ENCODE results near the gene HBS1L.

Gene HBS1L

DNA sequence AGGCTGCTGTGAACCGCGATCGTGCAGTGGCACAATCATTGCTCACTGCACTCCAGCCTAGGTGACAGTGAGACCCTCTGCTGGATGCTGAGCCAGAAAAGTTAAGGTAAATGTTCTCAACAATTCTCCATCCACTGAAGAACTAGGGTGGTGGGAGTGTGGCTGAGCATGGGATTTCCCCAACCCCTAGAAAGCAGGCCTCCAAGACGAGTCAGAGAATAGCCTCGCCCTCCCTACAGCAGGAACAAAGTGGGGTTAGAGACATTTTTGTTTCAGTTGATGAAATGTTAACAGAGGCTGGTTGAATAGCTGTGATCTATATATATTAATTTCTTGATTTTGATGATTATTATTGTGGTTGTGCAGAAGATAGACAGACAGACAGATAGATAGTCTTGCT is 98.6 kb downstream of the HBS1L start:
- no CpG with 5 or more reads among the region's 5 CpGs for WGBS (ENCODE audit: insufficient coverage, insufficient read length)
- no peaks in the 10 kb centered on the region for H3K36me3 ChIP-seq (ENCODE audit: control insufficient read depth, insufficient read depth, low read length)

DNA sequence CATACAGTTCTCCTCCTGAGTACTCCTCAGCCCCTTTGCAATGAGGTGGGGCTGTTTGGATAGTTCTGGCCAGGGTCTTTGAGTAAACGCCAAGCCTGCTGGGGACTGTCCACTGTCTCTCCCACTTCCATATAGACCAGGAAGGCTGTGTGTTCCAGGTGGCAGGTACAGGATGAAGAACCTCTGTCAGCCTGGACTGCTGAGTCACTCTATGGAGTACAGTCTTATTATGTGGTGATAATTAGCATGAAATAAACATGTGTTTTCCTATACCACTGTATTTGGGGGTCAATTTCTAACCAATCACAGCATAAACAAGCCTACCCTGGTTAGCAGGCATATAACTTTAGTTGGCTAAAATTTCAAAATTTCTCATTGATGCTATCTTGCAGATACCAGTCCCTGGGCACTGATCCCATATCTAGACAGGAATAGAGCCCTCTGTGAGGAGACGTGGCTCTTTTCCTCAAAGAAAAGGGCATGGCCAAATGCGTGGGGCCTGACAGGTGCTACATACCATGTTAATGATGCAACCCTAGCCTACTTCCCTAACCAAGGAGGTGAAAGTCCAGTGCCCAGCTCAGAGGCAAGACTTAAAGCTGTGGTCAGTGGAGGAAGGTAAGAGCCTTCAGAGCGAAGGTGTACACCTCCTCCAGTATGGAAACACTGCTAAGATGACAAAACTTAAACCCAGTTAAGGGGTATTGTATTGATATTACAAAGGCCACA is 100.2 kb downstream of the HBS1L start:
- Histone ChIP-seq H3K4me1 (ENCODE audit: control insufficient read depth, insufficient read depth, low read length) (0 out of 2 replicates have a peak, but pooled peaks cover 1% of the 10 kb centered on the region), H3K36me3 (ENCODE audit: control insufficient read depth, insufficient read depth, low read length) (no peaks in the 10 kb centered on the region), H3K9me3 (ENCODE audit: control insufficient read depth, insufficient read depth, low read length) (no peaks in the 10 kb centered on the region), H3K27me3 (ENCODE audit: control insufficient read depth, insufficient read depth, low read length) (no peaks in the 10 kb centered on the region), H3K4me3 (ENCODE audit: low read length) (no peak overlapping the region), H3K27ac (ENCODE audit: low read length) (no peak overlapping the region)
- DNase-seq (ENCODE audit: low read depth, low spot score), result no peak
- no CpG with 5 or more reads among the region's 4 CpGs for WGBS (ENCODE audit: insufficient coverage, insufficient read length)

More for the DNA sequence above, 98.6 kb downstream of the HBS1L start:
- DNase-seq (ENCODE audit: low read depth, low spot score), result no peak
- H3K9me3 ChIP-seq (ENCODE audit: control insufficient read depth, insufficient read depth, low read length), result no peaks in the 10 kb centered on the region
- 0 out of 2 replicates have a peak, but pooled peaks cover 1% of the 10 kb centered on the region for H3K4me1 ChIP-seq (ENCODE audit: control insufficient read depth, insufficient read depth, low read length)
- H3K27me3 ChIP-seq (ENCODE audit: control insufficient read depth, insufficient read depth, low read length), result no peaks in the 10 kb centered on the region
- H3K27ac ChIP-seq (ENCODE audit: low read length), result no peak overlapping the region
- no peak overlapping the region for H3K4me3 ChIP-seq (ENCODE audit: low read length)

DNA sequence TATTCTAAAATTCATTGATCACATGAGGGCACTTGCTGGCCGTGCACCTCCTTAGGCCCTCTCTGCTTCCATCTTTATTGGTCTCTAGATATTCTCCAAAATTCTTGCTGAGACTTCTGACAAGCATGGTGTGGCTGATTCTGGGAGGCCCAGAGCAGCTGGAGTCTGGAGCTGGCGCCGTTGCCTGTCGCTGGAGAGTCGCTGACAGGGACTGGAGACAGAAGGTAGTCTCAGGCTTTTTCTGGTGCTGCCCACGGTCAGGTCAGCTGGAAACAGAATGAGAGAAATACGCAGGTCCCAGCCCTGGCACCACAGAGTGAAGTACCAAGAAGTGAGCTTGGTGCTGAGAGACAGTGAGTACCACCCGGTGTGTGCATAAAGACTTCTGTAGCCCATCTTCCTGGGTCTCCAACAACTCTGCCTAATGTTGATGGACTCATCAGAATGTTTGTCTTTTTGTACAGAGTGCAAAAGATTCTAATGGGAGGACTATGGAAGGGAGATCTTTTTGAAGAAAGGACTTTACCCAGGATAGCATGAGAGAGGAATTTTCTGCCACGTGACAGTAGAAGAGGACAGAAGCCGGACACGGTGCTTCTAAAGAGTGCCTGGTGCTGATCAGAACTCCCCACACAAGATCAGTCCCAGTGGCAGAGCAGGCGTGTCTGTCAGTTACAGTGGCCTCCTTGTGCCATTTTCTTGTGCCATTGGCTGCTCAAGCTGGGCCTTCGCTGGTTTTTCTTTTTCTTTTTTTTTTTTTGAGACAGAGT is 102.9 kb downstream of the HBS1L start:
- Histone ChIP-seq H3K4me1 (ENCODE audit: control insufficient read depth, insufficient read depth, low read length) (0 out of 2 replicates have a peak, but pooled peaks cover 1% of the 10 kb centered on the region), H3K36me3 (ENCODE audit: control insufficient read depth, insufficient read depth, low read length) (no peaks in the 10 kb centered on the region), H3K9me3 (ENCODE audit: control insufficient read depth, insufficient read depth, low read length) (no peaks in the 10 kb centered on the region), H3K4me3 (ENCODE audit: low read length) (no peak overlapping the region), H3K27me3 (ENCODE audit: control insufficient read depth, insufficient read depth, low read length) (no peaks in the 10 kb centered on the region), H3K27ac (ENCODE audit: low read length) (no peak overlapping the region)
- no CpG with 5 or more reads among the region's 13 CpGs for WGBS (ENCODE audit: insufficient coverage, insufficient read length)
- DNase-seq (ENCODE audit: low read depth, low spot score), result no peak

- Histone ChIP-seq H3K4me3 (ENCODE audit: low read length) (no peak overlapping the region), H3K36me3 (ENCODE audit: control insufficient read depth, insufficient read depth, low read length) (no peaks in the 10 kb centered on the region), H3K27ac (ENCODE audit: low read length) (no peak overlapping the region), H3K4me1 (ENCODE audit: control insufficient read depth, insufficient read depth, low read length) (0 out of 2 replicates have a peak, but pooled peaks cover 1% of the 10 kb centered on the region), H3K9me3 (ENCODE audit: control insufficient read depth, insufficient read depth, low read length) (no peaks in the 10 kb centered on the region), H3K27me3 (ENCODE audit: control insufficient read depth, insufficient read depth, low read length) (no peaks in the 10 kb centered on the region)
- WGBS (ENCODE audit: insufficient coverage, insufficient read length), result no CpG with 5 or more reads among the region's 2 CpGs
- no peak for DNase-seq (ENCODE audit: low read depth, low spot score)
Measured at GRCh38 chr6:134950482-134950881, 104.1 kb downstream of the HBS1L start.

DNA sequence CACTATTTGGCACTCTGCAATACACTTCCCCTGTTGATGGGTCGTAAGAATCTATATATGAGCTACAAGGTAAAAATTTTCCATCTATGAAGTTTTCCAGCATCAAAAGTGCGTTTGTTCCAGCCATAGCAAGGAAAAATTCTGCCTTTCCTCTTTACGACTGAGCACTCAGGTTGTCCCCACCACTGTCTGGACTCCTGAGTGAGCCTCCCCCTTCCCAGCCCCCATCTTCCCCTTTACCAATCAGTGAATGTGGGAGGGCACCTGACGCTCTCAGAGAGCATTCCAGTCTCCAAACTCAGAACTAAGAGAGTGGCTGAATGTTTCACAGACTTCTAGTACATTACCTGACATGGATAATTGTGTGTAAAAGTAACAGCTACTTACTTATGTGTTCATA is 104.7 kb downstream of the HBS1L start, which contains the start of gene ALDH8A1:
Gene ALDH8A1 (minus strand): TSS at position 175 of the 400 bp plus-strand sequence. CDS start 48 bp downstream, at position 127.
- Histone ChIP-seq H3K27ac (ENCODE audit: low read length) (no peak within 1 kb of the TSS), H3K36me3 (ENCODE audit: control insufficient read depth, insufficient read depth, low read length) (no peaks in the 10 kb centered on the region), H3K4me3 (ENCODE audit: low read length) (no peak within 1 kb of the TSS), H3K27me3 (ENCODE audit: control insufficient read depth, insufficient read depth, low read length) (no peaks in the 10 kb centered on the region), H3K9me3 (ENCODE audit: control insufficient read depth, insufficient read depth, low read length) (no peaks in the 10 kb centered on the region), H3K4me1 (ENCODE audit: control insufficient read depth, insufficient read depth, low read length) (0 out of 2 replicates have a peak, but pooled peaks cover 1% of the 10 kb centered on the region)
- no peak for DNase-seq (ENCODE audit: low read depth, low spot score)
- WGBS (ENCODE audit: insufficient coverage, insufficient read length), result no CpG with 5 or more reads among the region's 4 CpGs

GRCh38 chr6:134948691-134949090 is 105.9 kb downstream of the HBS1L start:
- DNase-seq (ENCODE audit: low read depth, low spot score), result no peak
- no peak overlapping the region for H3K27ac ChIP-seq (ENCODE audit: low read length)

GRCh38 chr6:134948142-134948541 is 106.5 kb downstream of the HBS1L start:
- no peaks in the 10 kb centered on the region for H3K9me3 ChIP-seq (ENCODE audit: control insufficient read depth, insufficient read depth, low read length)
- no peak overlapping the region for H3K27ac ChIP-seq (ENCODE audit: low read length)
- no peak overlapping the region for H3K4me3 ChIP-seq (ENCODE audit: low read length)

More at GRCh38 chr6:134948691-134949090, 105.9 kb downstream of the HBS1L start:
- no peak overlapping the region for H3K4me3 ChIP-seq (ENCODE audit: low read length)
- no peaks in the 10 kb centered on the region for H3K4me1 ChIP-seq (ENCODE audit: control insufficient read depth, insufficient read depth, low read length)
- no peaks in the 10 kb centered on the region for H3K9me3 ChIP-seq (ENCODE audit: control insufficient read depth, insufficient read depth, low read length)
- no CpG with 5 or more reads among the region's 1 CpG for WGBS (ENCODE audit: insufficient coverage, insufficient read length)
- H3K36me3 ChIP-seq (ENCODE audit: control insufficient read depth, insufficient read depth, low read length), result no peaks in the 10 kb centered on the region
- no peaks in the 10 kb centered on the region for H3K27me3 ChIP-seq (ENCODE audit: control insufficient read depth, insufficient read depth, low read length)

DNA sequence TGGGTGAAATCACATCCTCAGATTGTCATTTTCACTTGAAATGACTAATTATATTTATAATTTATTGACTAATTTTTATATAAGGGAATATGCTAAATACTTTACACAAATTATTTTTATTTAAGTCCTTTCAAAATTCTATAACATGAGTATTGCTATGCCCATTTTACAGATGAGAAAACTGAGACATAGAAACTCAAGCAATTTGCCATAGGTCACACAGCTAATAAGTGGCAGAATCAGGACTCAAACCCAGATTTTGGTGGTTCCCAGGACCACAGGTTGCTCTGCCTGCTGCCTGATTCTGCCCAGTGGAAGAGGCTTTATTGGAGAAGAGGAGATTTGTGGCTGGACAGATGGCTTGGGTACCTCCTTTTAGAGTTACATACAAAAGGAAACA is 109.6 kb downstream of the HBS1L start:
- no peak overlapping the region for H3K4me3 ChIP-seq (ENCODE audit: low read length)
- no peak for DNase-seq (ENCODE audit: low read depth, low spot score)
- H3K4me1 ChIP-seq (ENCODE audit: control insufficient read depth, insufficient read depth, low read length), result no peaks in the 10 kb centered on the region
- no peaks in the 10 kb centered on the region for H3K9me3 ChIP-seq (ENCODE audit: control insufficient read depth, insufficient read depth, low read length)
- H3K27ac ChIP-seq (ENCODE audit: low read length), result no peak overlapping the region
- no peaks in the 10 kb centered on the region for H3K27me3 ChIP-seq (ENCODE audit: control insufficient read depth, insufficient read depth, low read length)
- no peaks in the 10 kb centered on the region for H3K36me3 ChIP-seq (ENCODE audit: control insufficient read depth, insufficient read depth, low read length)

More at GRCh38 chr6:134948142-134948541, 106.5 kb downstream of the HBS1L start:
- Histone ChIP-seq H3K4me1 (ENCODE audit: control insufficient read depth, insufficient read depth, low read length) (no peaks in the 10 kb centered on the region), H3K27me3 (ENCODE audit: control insufficient read depth, insufficient read depth, low read length) (no peaks in the 10 kb centered on the region), H3K36me3 (ENCODE audit: control insufficient read depth, insufficient read depth, low read length) (no peaks in the 10 kb centered on the region)
- DNase-seq (ENCODE audit: low read depth, low spot score), result no peak

GRCh38 chr6:134943522-134944111 is 111.0 kb downstream of the HBS1L start:
- no peak for DNase-seq (ENCODE audit: low read depth, low spot score)
- H3K27me3 ChIP-seq (ENCODE audit: control insufficient read depth, insufficient read depth, low read length), result no peaks in the 10 kb centered on the region
- H3K4me3 ChIP-seq (ENCODE audit: low read length), result no peak overlapping the region
- no peaks in the 10 kb centered on the region for H3K9me3 ChIP-seq (ENCODE audit: control insufficient read depth, insufficient read depth, low read length)
- H3K27ac ChIP-seq (ENCODE audit: low read length), result no peak overlapping the region
- no CpG with 5 or more reads among the region's 9 CpGs for WGBS (ENCODE audit: insufficient coverage, insufficient read length)
- H3K4me1 ChIP-seq (ENCODE audit: control insufficient read depth, insufficient read depth, low read length), result no peaks in the 10 kb centered on the region
- H3K36me3 ChIP-seq (ENCODE audit: control insufficient read depth, insufficient read depth, low read length), result no peaks in the 10 kb centered on the region

GRCh38 chr6:134938896-134939295 is 115.7 kb downstream of the HBS1L start:
- Histone ChIP-seq H3K9me3 (ENCODE audit: control insufficient read depth, insufficient read depth, low read length) (no peaks in the 10 kb centered on the region), H3K27ac (ENCODE audit: low read length) (no peak overlapping the region), H3K27me3 (ENCODE audit: control insufficient read depth, insufficient read depth, low read length) (no peaks in the 10 kb centered on the region), H3K4me3 (ENCODE audit: low read length) (no peak overlapping the region), H3K36me3 (ENCODE audit: control insufficient read depth, insufficient read depth, low read length) (no peaks in the 10 kb centered on the region), H3K4me1 (ENCODE audit: control insufficient read depth, insufficient read depth, low read length) (no peaks in the 10 kb centered on the region)
- no peak for DNase-seq (ENCODE audit: low read depth, low spot score)
- no CpG with 5 or more reads among the region's 5 CpGs for WGBS (ENCODE audit: insufficient coverage, insufficient read length)

Measured in iPS DF 6.9 (cell line).